G401 (cell line): ENCODE results near the gene NPC2. TPM values are rescaled to one million over a fixed set of nuclear protein-coding genes. Genes with fewer than 3 reads are reported as not detected.
"Not testable (repeated sequence)": the region's sequence is repeated elsewhere in the genome, so short reads cannot be mapped to it uniquely, and the experiment has no call there.

ENCODE experiments used
- DNase-seq: peaks from one replicate; pipeline ENCODE4 v3.0.0-alpha.2; 2015; ENCODE audit warnings: low spot score
- in situ Hi-C: cut with HindIII; loops from 2 replicates; pipeline ENCODE4 v1.10.0; 2016; ENCODE audit warnings: low sequenced_read_pairs, mixed read lengths
- total RNA-seq: library from RNA; depleted of rRNA; stranded (reverse); fragments of >200 nt; shearing (Covaris generic); gene quantifications from 2 replicates; pipeline ENCODE4 v1.2.3, GENCODE V29; 2014; rRNA removed

Gene NPC2
- 130 and 177 TPM in 2 replicates for total RNA-seq

DNA sequence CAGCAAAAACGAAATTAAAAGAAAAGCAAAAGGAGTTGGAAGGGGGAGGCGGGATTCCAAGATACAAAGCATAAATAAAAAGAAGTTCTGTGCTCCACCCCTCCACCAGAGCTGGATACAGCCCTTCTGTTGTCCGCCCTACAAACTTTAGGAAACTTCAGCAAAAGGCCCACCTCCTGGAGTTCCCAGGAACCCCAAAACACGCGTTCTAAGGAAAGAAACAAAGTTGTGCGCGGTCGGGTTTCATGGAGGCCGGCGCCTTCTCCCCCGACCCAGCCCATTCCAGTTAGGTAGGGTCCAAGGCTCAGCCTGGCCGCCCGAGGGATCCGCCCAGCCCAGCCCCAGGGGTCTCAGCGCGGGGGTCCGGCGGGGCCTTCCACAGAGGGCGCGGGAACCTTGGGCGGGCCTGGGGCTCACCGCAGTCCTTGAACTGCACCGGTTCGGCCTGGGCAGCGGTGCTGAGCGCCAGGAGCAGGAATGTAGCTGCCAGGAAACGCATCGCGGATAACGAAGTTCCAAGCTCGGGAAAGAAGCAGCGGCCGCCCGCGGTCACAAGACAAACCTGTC lies at the start of gene NPC2:
Gene NPC2, minus strand, starts transcription at position 530 of the 567 bp plus-strand sequence. Its CDS starts 31 bp downstream, at position 499.
- DNase-seq: no peak
- in situ Hi-C loops: no loop called here

DNA sequence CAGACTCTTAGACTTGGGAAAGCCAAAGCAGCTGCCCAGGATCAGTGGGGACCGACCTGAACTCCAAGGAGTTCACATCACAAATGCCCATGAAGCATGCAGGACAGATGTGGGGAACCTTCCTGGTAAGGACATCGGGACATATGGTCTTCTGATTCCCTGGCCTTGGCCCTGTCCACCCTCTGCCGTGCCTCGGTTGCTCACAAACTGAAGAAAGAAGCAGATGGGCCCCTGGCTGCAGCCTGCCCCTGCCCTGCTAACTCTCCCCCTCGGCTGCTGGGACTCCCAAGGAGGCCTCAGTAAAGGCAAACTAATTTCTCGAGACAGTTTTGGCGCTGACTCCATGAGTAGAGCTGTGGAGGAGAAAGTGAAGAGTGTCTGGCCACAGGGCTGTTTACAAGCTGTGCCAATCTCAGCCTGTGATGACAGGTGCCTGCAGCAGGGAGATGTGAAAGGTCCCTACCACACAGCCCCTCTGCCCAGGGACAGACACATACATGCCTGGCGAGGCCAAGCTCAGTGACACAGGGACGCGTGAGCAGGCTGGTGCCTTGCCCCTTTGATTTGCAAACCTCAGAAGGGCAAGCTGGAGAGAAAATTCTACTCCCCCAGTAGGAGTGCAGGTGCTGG lies 49.1 kb upstream of the NPC2 start:
- in situ Hi-C loops: no loop called here
- no peak for DNase-seq

GRCh38 chr14:74541225-74541624 lies 48.1 kb upstream of the NPC2 start:
- no peak for DNase-seq
- in situ Hi-C loops: no loop called here

- DNase-seq: no peak
- in situ Hi-C loops: no loop called here
These were observed 46.4 kb upstream of the NPC2 start for GRCh38 chr14:74539503-74539902.

DNA sequence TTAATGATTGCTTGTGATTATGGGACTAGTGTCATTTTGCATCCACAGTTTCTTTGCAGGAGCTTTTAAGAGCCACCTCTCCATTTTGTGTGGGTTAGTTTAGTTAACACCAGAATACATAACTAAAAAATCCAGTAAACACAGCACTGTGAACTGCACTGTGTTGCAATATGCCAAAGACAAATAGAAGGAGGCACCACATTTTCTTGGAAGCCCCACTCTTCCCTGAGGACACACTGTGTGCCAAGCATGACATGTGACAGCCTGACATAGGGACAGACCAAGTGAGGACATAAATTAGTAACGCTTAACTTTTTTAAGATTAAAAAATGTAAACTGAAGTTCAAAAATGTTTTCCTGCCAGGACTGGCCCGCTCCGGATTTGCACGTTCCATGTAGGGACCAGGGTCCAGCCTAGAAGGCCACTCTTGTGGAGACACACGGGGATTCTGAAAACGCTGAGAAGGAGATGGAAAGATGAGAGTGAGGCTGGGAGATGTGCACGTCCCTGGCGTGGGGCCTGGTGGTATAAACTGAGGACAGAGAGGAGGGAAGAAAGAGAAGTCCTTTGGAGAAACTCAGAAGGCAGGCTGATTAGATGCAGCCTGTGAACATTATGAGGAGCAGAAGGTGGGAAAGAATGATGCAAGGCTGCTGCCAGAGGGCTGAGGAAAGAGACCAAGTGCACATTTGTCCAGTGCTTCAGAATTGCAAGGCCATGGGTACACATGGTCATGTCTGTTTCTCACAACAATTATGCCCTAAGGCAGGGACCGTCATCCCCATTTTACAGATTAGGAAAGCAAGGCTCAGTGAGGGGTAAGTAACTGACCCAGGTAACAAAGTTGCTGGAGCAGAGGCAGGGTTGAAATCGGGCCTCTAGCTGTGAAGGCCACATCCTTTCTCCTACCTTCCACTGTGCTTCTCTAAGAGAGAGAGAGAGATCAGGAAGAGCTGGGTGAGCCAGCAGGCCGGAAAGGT lies 45.6 kb upstream of the NPC2 start:
- in situ Hi-C loops: no loop called here
- no peak for DNase-seq

DNA sequence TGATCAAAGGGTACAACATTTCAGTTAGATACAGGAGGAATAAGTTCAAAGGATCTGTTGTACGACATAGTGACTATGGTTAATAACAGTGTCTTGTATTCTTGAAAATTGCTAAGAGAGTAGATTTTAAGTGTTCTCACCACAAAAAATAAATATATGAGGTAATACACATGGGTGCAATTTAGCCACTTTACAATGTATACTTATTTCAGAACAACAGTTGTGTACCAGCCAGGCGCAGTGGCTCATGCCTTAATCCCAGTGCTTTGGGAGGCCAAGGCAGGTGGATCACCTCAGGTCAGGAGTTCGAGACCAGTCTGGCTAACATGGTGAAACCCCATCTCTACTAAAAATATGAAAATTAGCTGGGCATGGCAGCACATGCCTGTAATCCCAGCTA lies 43.2 kb upstream of the NPC2 start:
- DNase-seq, in situ Hi-C loops: not testable (repeated sequence)

- DNase-seq: no peak
- in situ Hi-C loops: no loop called here
These were observed 42.7 kb upstream of the NPC2 start for GRCh38 chr14:74535756-74536325.

- in situ Hi-C loops: no loop called here
- no peak for DNase-seq
These were observed 40.5 kb upstream of the NPC2 start for GRCh38 chr14:74533576-74533975.

- in situ Hi-C loops: no loop called here
- DNase-seq: no peak
These were observed 39.1 kb upstream of the NPC2 start for GRCh38 chr14:74532246-74532645.

DNA sequence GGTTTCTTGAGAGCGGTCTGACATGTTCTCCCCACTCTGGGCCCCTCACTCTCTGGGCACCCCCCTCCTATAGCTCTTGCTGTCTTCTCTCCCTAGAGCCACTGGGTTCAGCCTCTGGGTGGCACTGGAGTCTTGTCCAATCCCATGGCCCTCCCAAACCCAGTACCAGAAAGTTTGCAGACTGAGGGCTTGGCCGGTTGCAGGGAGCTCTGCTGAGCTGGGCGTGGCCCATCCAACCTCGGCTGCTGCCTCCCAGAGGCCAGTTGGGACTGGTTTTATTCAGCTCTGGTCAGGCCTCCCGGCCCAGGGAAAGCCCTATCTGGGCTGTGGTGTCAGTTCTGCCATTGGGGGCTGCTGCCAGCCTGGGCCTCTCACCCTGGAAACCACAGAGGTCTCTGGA lies 38.4 kb upstream of the NPC2 start:
- no peak for DNase-seq
- in situ Hi-C loops: no loop called here

- no peak for DNase-seq
- in situ Hi-C loops: no loop called here
These were observed 37.9 kb upstream of the NPC2 start for GRCh38 chr14:74531006-74531405.

- no peak for DNase-seq
- in situ Hi-C loops: no loop called here
These were observed 35.8 kb upstream of the NPC2 start for GRCh38 chr14:74528886-74529285.

GRCh38 chr14:74528406-74528805 lies 35.3 kb upstream of the NPC2 start:
- DNase-seq: no peak
- in situ Hi-C loops: no loop called here

DNA sequence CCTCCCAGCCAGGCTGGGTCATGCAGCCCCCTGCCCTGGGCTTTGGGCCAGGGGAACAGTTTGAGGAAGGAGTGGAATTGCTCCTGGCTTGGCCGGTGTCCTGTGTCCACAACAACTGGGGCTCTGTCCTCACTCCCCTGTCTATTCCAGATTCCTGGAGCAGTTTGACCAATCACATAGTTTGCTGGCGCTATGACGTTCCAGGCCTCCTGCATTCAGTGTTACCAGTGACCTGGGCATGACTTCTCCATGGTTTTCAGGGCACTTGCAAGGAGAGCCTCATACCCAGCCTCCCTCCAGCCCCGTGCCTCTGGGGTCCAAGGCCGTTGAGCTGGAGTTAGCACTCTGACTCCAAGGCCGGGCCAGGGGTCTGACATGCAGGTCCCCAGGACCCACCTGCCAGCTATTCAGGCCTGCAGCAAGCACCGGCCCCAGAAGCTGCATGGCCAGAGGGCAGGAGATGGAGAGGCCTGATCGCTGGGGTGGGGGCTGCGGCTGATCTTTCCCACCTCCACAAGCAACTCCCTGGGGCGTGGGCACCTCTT lies 34.7 kb upstream of the NPC2 start:
- in situ Hi-C loops: no loop called here

GRCh38 chr14:74526854-74527585 lies 33.9 kb upstream of the NPC2 start:
- no peak for DNase-seq
- in situ Hi-C loops: no loop called here

More for the DNA sequence above, 34.7 kb upstream of the NPC2 start:
- DNase-seq: no peak

- in situ Hi-C loops: no loop called here
- no peak for DNase-seq
These were observed 32.3 kb upstream of the NPC2 start for GRCh38 chr14:74525361-74525851.

- in situ Hi-C loops: no loop called here
- DNase-seq: no peak
These were observed 31.7 kb upstream of the NPC2 start for GRCh38 chr14:74524812-74525135.

DNA sequence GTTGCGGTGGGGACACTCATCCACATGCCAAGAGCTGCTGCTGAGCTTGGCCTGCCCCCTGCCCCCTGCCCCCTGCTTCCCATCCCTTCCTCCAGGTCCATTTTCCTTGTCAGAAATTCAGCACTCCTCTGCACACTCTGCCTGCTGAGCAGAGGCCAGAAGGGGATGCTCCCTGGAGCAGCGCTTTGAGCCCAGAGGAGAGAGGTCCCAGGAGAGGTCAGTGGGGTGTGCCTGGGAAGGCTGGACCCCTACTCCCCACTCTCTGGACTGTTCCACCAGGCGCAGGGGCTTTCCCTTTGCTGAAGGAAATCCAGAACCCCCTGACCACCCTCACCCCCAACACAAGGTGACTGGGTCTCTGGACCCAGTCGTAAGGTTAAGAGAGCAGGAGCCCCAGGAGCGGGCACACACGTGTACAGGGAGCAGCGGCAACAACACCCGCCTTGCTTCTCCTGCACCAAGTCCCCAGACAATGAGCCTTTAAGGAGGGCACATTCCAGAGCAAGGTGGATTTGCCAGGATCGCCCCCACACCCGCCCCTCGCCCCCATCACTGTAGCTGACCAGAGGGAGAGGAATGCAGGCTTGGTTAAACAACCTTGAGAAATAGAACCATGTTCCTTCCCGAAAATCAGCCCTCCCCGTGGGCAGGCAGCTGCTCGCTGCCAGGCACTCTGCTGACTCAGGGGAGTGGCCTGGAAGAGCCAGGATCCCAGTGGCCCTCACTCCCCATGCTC lies 31.1 kb upstream of the NPC2 start:
- in situ Hi-C loops: no loop called here
- DNase-seq: no peak
